Loucy (cell line): ENCODE measurements around the gene GIT1.

Experiments
- H2AFZ ChIP-seq: fragments of 200-600 bp; sonication (generic); 2 replicates; pipeline ENCODE4 v1.6.0; 2016; ENCODE audit warnings: antibody characterized with exemption, mild to moderate bottlenecking, low read length, moderate library complexity
- H3F3A ChIP-seq: fragments of 200-600 bp; 2 replicates; pipeline ENCODE4 v1.6.0; 2016; ENCODE audit warnings: antibody characterized with exemption, low read depth, mild to moderate bottlenecking
- H3K27me3 ChIP-seq: fragments of 200-600 bp; sonication (generic); 2 replicates; pipeline ENCODE4 v1.6.1; 2014; ENCODE audit warnings: low read length, mild to moderate bottlenecking; ENCODE audit not compliant: insufficient read depth, poor library complexity, severe bottlenecking
- H3K36me3 ChIP-seq: fragments of 200-600 bp; sonication (generic); 2 replicates; pipeline ENCODE4 v1.6.1; 2016; ENCODE audit warnings: low read length; ENCODE audit not compliant: insufficient read depth
- H3K4me1 ChIP-seq: fragments of 200-600 bp; sonication (generic); 2 replicates; pipeline ENCODE4 v1.5.1; 2014; ENCODE audit warnings: low read length, mild to moderate bottlenecking; ENCODE audit not compliant: insufficient read depth, poor library complexity, severe bottlenecking
- H3K4me2 ChIP-seq: fragments of 200-600 bp; sonication (generic); 2 replicates; pipeline ENCODE4 v1.6.0; 2014; ENCODE audit warnings: antibody characterized with exemption, low read length, low read depth, mild to moderate bottlenecking; ENCODE audit not compliant: poor library complexity, severe bottlenecking
- H3K4me3 ChIP-seq: fragments of 200-600 bp; sonication (generic); 2 replicates; pipeline ENCODE4 v1.5.1; 2014; ENCODE audit warnings: low read length, mild to moderate bottlenecking, mixed read lengths; ENCODE audit not compliant: poor library complexity, severe bottlenecking
- H3K79me2 ChIP-seq: fragments of 200-600 bp; sonication (generic); 2 replicates; pipeline ENCODE4 v1.6.1; 2014; ENCODE audit warnings: low read length; ENCODE audit not compliant: insufficient read depth
- H3K9ac ChIP-seq: fragments of 200-600 bp; sonication (generic); 2 replicates; pipeline ENCODE4 v1.6.0; 2014; ENCODE audit warnings: mild to moderate bottlenecking, low read depth, low read length, moderate library complexity; ENCODE audit not compliant: poor library complexity, severe bottlenecking
- H3K9me2 ChIP-seq: fragments of 200-600 bp; sonication (generic); replicated peaks from 2 replicates; pipeline ENCODE4 v1.6.1; 2016; ENCODE audit warnings: low read depth, low read length, mixed read lengths
- H3K9me3 ChIP-seq: fragments of 200-600 bp; sonication (generic); 2 replicates; pipeline ENCODE4 v1.6.1; 2014; ENCODE audit warnings: mild to moderate bottlenecking, antibody characterized with exemption, low read length, low read depth; ENCODE audit not compliant: insufficient read depth
- H4K20me1 ChIP-seq: fragments of 200-600 bp; sonication (generic); 2 replicates; pipeline ENCODE4 v1.6.0; 2014; ENCODE audit warnings: antibody characterized with exemption, low read length, mild to moderate bottlenecking; ENCODE audit not compliant: insufficient read depth, poor library complexity, severe bottlenecking
- CTCF ChIP-seq: fragments of 200-600 bp; sonication (generic); conservative IDR thresholded peaks from 2 replicates; pipeline ENCODE4 v1.5.1; 2014; ENCODE audit warnings: mild to moderate bottlenecking, antibody characterized with exemption, low read length
- EZH2phosphoT487 ChIP-seq: fragments of 200-600 bp; IDR thresholded peaks from 2 replicates; pipeline ENCODE4 v1.6.1; 2018; ENCODE audit warnings: antibody characterized with exemption, mild to moderate bottlenecking, moderate library complexity, borderline replicate concordance

Gene GIT1

GRCh38 chr17:29617481-29618271, 28.2 kb upstream of the GIT1 start:
- peak overlapping the region; percentile 75 for H3K4me3 ChIP-seq
- TF ChIP-seq EZH2phosphoT487, result no peak
- TF ChIP-seq CTCF, result peak; percentile 70
- peak overlapping the region; percentile 88 for H2AFZ ChIP-seq
- no peaks in the 10 kb centered on the region for H3K9me2 ChIP-seq
- no peaks in the 10 kb centered on the region for H3F3A ChIP-seq
- H4K20me1 ChIP-seq, result no peaks in the 10 kb centered on the region
- no peaks in the 10 kb centered on the region for H3K9me3 ChIP-seq
- H3K4me2 ChIP-seq, result peak overlapping the region; percentile 81
- peak overlapping the region; percentile 86 for H3K9ac ChIP-seq
- H3K27me3 ChIP-seq, result no peaks in the 10 kb centered on the region
- H3K4me1 ChIP-seq, result peaks cover 7% of the 10 kb centered on the region
- no peaks in the 10 kb centered on the region for H3K36me3 ChIP-seq
- no peaks in the 10 kb centered on the region for H3K79me2 ChIP-seq

- TF ChIP-seq EZH2phosphoT487 (no peak), CTCF (peak; percentile 90)
- Histone ChIP-seq H3K9ac (peak overlapping the region; percentile 86), H4K20me1 (no peaks in the 10 kb centered on the region), H3K4me3 (peak overlapping the region; percentile 75), H3K4me2 (peak overlapping the region; percentile 81), H3K79me2 (no peaks in the 10 kb centered on the region), H2AFZ (peak overlapping the region; percentile 88), H3K36me3 (no peaks in the 10 kb centered on the region), H3K27me3 (no peaks in the 10 kb centered on the region), H3K9me2 (no peaks in the 10 kb centered on the region), H3K4me1 (peaks cover 7% of the 10 kb centered on the region), H3F3A (no peaks in the 10 kb centered on the region), H3K9me3 (no peaks in the 10 kb centered on the region)
These were observed 27.7 kb upstream of the GIT1 start for GRCh38 chr17:29617125-29617480.

GRCh38 chr17:29616300-29617048, 27.0 kb upstream of the GIT1 start:
- no peak for TF ChIP-seq EZH2phosphoT487
- Histone ChIP-seq H3F3A (no peaks in the 10 kb centered on the region), H4K20me1 (no peaks in the 10 kb centered on the region), H3K4me3 (no peak overlapping the region), H3K4me2 (peak overlapping the region; percentile 81), H3K79me2 (no peaks in the 10 kb centered on the region), H3K27me3 (no peaks in the 10 kb centered on the region), H3K36me3 (no peaks in the 10 kb centered on the region), H3K9me3 (no peaks in the 10 kb centered on the region), H3K4me1 (peaks cover 7% of the 10 kb centered on the region), H3K9me2 (no peaks in the 10 kb centered on the region), H2AFZ (no peak overlapping the region), H3K9ac (no peak overlapping the region)
